HAP-1 (cell line): ENCODE results near the gene ART5.
"Not testable (repeated sequence)": the region's sequence is repeated elsewhere in the genome, so short reads cannot be mapped to it uniquely, and the experiment has no call there.

Experiments used
- DNase-seq, 2 experiments: peaks; one replicate each; pipeline ENCODE4 v3.0.0-alpha.2; 2016 to 2020; ENCODE audit warnings: low spot score in 2 of 2
- H3K27me3 ChIP-seq: fragments of 250-450 bp; sonication (Bioruptor Pico); 2 replicates; pipeline ENCODE4 v1.5.1; 2020; ENCODE audit warnings: low read depth, mild to moderate bottlenecking, moderate library complexity
- H3K36me3 ChIP-seq: fragments of 250-450 bp; sonication (Bioruptor Pico); replicated peaks from 2 replicates; pipeline ENCODE4 v1.5.1; 2020; ENCODE audit warnings: mild to moderate bottlenecking
- H3K4me1 ChIP-seq: fragments of 250-450 bp; sonication (Bioruptor Pico); 2 replicates; pipeline ENCODE4 v1.5.1; 2020; ENCODE audit warnings: mild to moderate bottlenecking
- H3K4me3 ChIP-seq: fragments of 250-450 bp; sonication (Bioruptor Pico); 2 replicates; pipeline ENCODE4 v1.5.1; 2020; ENCODE audit warnings: mild to moderate bottlenecking, moderate library complexity
- H3K9me3 ChIP-seq: fragments of 250-450 bp; sonication (Bioruptor Pico); 2 replicates; pipeline ENCODE4 v1.5.1; 2020; ENCODE audit warnings: mild to moderate bottlenecking, moderate library complexity
- in situ Hi-C: fragments of 300-500 bp; cut with MboI; formaldehyde crosslinking; loops from 3 replicates; pipeline ENCODE4 v1.14.3; 2020; ENCODE audit warnings: low sequenced_read_pairs, inconsistent platforms, mixed read lengths

The ART5 gene

GRCh38 chr11:3666023-3666530 is 24.3 kb upstream of the ART5 start:
- peaks cover 5% of the 10 kb centered on the region for H3K36me3 ChIP-seq
- no peaks in the 10 kb centered on the region for H3K9me3 ChIP-seq
- in situ Hi-C loops = no loop called here
- no peak for DNase-seq
- no peaks in the 10 kb centered on the region for H3K27me3 ChIP-seq
- no peak overlapping the region for H3K4me3 ChIP-seq
- H3K4me1 ChIP-seq = no peaks in the 10 kb centered on the region

- Histone ChIP-seq H3K4me1 (no peaks in the 10 kb centered on the region), H3K9me3 (no peaks in the 10 kb centered on the region), H3K27me3 (no peaks in the 10 kb centered on the region), H3K4me3 (no peak overlapping the region), H3K36me3 (peaks cover 5% of the 10 kb centered on the region; the same call in 1 of the 2 replicates)
- DNase-seq = no peak
- in situ Hi-C loops = no loop called here
Measured at GRCh38 chr11:3665336-3666022, 23.7 kb upstream of the ART5 start.

- H3K4me3 ChIP-seq = no peak overlapping the region
- no peaks in the 10 kb centered on the region for H3K27me3 ChIP-seq
- H3K36me3 ChIP-seq = peaks cover 5% of the 10 kb centered on the region; the same call in 1 of the 2 replicates
- in situ Hi-C loops = no loop called here
- H3K4me1 ChIP-seq = no peaks in the 10 kb centered on the region
- no peak for DNase-seq
- H3K9me3 ChIP-seq = no peaks in the 10 kb centered on the region
Measured at GRCh38 chr11:3664032-3664630, 22.3 kb upstream of the ART5 start.

DNA sequence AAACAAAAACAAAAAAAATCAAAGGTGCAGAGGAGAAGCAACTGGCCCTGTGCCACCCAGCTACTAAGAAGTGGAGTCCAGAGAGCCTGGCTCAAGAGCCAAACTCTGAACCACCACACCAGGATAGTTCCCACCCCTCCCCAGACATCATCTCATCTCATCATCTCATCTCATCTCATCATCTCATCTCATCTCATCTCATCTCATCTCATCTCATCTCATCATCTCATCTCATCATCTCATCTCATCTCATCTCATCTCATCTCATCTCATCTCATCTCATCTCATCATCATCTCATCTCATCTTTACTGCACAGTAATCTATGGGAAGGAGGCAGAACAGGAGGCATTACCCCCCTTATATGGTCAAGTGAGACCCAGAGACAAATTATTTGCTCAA is 21.1 kb upstream of the ART5 start:
- no peak for DNase-seq
- Histone ChIP-seq H3K4me1 (no peaks in the 10 kb centered on the region), H3K9me3 (no peaks in the 10 kb centered on the region), H3K36me3 (no peaks in the 10 kb centered on the region; the same call in 1 of the 2 replicates), H3K4me3 (no peak overlapping the region), H3K27me3 (no peaks in the 10 kb centered on the region)
- in situ Hi-C loops = no loop called here

GRCh38 chr11:3660960-3661359 is 19.2 kb upstream of the ART5 start:
- Histone ChIP-seq H3K9me3 (no peaks in the 10 kb centered on the region), H3K27me3 (no peaks in the 10 kb centered on the region), H3K36me3 (no peaks in the 10 kb centered on the region), H3K4me1 (no peaks in the 10 kb centered on the region), H3K4me3 (no peak overlapping the region)
- in situ Hi-C loops = no loop called here
- no peak for DNase-seq

- DNase-seq = no peak
- no peak overlapping the region for H3K4me3 ChIP-seq
- H3K36me3 ChIP-seq = no peaks in the 10 kb centered on the region
- no peaks in the 10 kb centered on the region for H3K4me1 ChIP-seq
- H3K9me3 ChIP-seq = no peaks in the 10 kb centered on the region
- in situ Hi-C loops = no loop called here
- no peaks in the 10 kb centered on the region for H3K27me3 ChIP-seq
Measured at GRCh38 chr11:3659595-3660515, 18.1 kb upstream of the ART5 start.

- Histone ChIP-seq H3K9me3 (no peaks in the 10 kb centered on the region), H3K4me3 (no peak overlapping the region), H3K4me1 (no peaks in the 10 kb centered on the region), H3K27me3 (no peaks in the 10 kb centered on the region), H3K36me3 (no peaks in the 10 kb centered on the region)
- in situ Hi-C loops = no loop called here
- no peak for DNase-seq
Measured at GRCh38 chr11:3658252-3658651, 16.5 kb upstream of the ART5 start.

DNA sequence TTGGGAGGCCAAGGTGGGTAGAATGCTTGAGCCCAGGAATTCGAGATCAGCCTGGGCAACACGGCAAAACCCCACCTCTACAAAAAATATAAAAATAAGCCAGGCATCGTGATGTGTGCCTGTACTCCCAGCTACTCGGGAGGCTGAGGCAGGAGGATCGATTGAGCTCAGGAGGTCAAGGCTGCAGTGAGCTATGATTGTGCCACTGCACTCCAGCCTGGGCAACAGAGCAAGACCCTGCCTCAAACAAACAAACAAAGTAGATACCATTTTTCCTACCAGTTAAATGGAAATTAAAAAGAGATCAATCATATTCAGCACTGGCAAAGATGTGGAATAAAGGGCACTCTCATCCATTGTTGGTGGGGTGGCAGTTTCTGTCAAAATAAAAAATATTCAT is 15.5 kb upstream of the ART5 start:
- in situ Hi-C loops, H3K27me3 ChIP-seq, H3K4me1 ChIP-seq, H3K36me3 ChIP-seq, H3K9me3 ChIP-seq, DNase-seq, H3K4me3 ChIP-seq: not testable (repeated sequence)

DNA sequence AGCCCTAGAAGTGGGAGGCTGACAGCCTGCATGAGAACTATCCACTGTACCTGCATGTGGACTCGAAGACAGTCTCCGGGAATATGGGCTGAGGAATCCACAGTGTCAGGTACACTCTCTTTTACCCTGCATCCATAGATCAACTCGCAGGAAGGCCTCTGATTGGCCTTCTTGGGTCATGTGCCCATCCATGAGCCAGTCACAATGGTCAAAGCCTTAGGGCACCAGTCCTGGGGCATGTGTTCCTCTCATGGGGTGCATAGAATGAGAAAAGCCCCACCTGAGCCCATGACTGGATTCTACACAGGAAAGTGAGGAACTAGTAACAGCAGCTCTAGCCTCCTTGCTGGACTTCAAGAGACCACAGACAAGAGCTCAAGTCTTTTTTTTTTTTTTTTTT is 13.8 kb upstream of the ART5 start:
- Histone ChIP-seq H3K36me3 (no peaks in the 10 kb centered on the region), H3K9me3 (no peaks in the 10 kb centered on the region), H3K27me3 (no peaks in the 10 kb centered on the region), H3K4me3 (no peak overlapping the region), H3K4me1 (no peaks in the 10 kb centered on the region)
- DNase-seq = no peak
- in situ Hi-C loops = no loop called here

- H3K4me3 ChIP-seq, H3K9me3 ChIP-seq, in situ Hi-C loops, H3K4me1 ChIP-seq, H3K36me3 ChIP-seq, DNase-seq, H3K27me3 ChIP-seq: not testable (repeated sequence)
Measured at GRCh38 chr11:3652514-3652913, 10.7 kb upstream of the ART5 start.

DNA sequence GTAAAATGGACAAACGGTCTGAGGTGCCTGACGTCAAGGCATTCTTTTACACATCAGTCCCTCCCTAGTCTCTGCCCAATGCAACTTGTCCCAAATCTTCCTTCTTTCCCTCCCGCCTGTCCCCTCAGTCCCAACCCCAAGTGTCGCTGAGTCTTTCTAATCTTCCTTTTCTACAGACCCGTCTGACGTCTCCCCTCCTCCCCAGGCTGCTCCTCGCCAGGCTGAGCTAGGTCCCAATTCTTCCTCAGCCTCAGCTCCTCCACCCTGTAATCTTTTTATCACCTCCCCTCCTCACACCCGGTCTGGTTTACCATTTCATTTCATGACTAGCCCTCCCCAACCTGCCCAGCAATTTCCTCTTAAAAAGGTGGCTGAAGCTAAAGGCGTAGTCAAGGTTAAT is 7.6 kb upstream of the ART5 start:
- H3K27me3 ChIP-seq, H3K4me3 ChIP-seq, in situ Hi-C loops, H3K4me1 ChIP-seq, DNase-seq, H3K9me3 ChIP-seq, H3K36me3 ChIP-seq: not testable (repeated sequence)

DNA sequence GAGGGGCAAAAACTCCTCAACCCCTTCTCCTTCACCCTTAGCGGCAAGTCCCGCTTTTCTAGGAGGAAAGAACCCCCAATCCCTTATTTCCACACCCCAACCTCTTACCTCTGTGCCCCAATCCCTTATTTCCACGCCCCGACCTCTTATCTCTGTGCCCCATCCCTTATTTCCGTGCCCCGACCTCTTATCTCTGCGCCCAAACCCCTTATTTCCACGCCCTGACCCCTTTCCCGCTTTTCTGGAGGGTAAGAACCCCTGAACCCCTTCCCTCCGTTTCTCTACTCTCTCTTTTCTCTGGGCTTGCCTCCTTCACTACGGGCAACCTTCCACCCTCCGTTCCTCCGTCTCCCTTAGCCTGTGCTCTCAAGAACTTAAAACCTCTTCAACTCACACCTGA is 7.1 kb upstream of the ART5 start:
- DNase-seq, H3K36me3 ChIP-seq, H3K4me1 ChIP-seq, in situ Hi-C loops, H3K27me3 ChIP-seq, H3K9me3 ChIP-seq, H3K4me3 ChIP-seq: not testable (repeated sequence)

DNA sequence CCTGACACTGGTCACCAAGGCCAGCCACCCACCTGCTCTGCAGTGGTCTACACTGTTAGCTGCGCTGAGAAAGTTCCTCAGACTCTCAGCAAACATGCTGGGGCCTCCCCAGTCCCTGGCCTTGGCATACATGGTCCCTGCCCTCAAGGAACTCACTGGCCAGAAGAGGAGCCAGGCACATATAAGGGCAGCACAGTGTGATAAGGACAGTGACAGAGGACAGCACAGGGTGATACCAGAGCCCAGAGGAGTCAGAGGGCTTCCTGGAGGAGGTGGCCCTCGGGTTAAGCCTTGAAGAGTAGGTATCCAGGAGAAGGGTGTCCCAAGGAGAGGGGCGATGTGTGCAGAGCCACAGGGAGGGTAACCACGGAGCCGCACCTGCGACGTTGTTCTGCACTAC is 3.8 kb upstream of the ART5 start:
- no peak for DNase-seq
- in situ Hi-C loops = no loop called here
- H3K36me3 ChIP-seq = no peaks in the 10 kb centered on the region
- no peak overlapping the region for H3K4me3 ChIP-seq
- no peaks in the 10 kb centered on the region for H3K9me3 ChIP-seq
- H3K27me3 ChIP-seq = 0 out of 2 replicates have a peak, but pooled peaks cover 2% of the 10 kb centered on the region
- peaks cover 11% of the 10 kb centered on the region for H3K4me1 ChIP-seq

DNA sequence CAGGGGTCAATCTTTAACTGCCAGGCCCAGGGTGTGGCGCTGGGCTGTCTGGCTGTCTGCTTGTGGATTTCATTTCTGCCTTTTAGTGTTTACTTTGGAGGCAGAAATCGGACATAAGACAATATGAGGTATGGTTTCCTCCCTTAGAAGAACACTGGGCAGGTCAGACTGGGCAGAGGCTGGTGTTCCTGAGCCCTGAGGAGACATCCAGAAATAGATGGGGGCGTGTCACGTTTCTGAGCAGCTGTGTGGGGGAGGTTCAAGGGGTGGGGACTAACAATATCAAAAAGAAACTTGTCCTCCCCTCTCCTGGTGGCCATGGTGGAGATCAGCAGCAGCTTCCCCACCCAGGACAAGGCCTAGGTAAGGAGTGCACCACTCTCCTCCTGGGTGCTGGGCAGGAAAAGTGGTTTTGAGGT is 3.0 kb upstream of the ART5 start, which contains the start of gene ART1:
Gene ART1, plus strand, starts transcription at position 312 of the 419 bp plus-strand sequence. CDS start 14,086 bp downstream, outside the sequence.
- no peak within 1 kb of the TSS for H3K4me3 ChIP-seq
- H3K9me3 ChIP-seq = no peaks in the 10 kb centered on the region
- in situ Hi-C loops = no loop called here
- H3K36me3 ChIP-seq = no peaks in the 10 kb centered on the region
- DNase-seq = no peak
- H3K27me3 ChIP-seq = 0 out of 2 replicates have a peak, but pooled peaks cover 2% of the 10 kb centered on the region
- peaks cover 11% of the 10 kb centered on the region for H3K4me1 ChIP-seq
